GM18505 (cell line): ENCODE measurements around the gene KANSL2.
"Not testable (repeated sequence)": the region's sequence is repeated elsewhere in the genome, so short reads cannot be mapped to it uniquely, and the experiment has no call there.

Source experiments
- ATAC-seq: cut with Tn5 transposase; IDR thresholded peaks from one replicate; pipeline ENCODE4 v1.9.1; 2021; ENCODE audit not compliant: unreplicated experiment
- POLR2A ChIP-seq: IDR thresholded peaks from 4 replicates; pipeline ENCODE4 v1.6.1; 2011; ENCODE audit warnings: borderline replicate concordance; ENCODE audit not compliant: insufficient read depth, insufficient read length; ENCODE audit errors: extremely low read depth

The KANSL2 gene

GRCh38 chr12:48659863-48660262 is 22.2 kb downstream of the KANSL2 start:
- no peak for TF ChIP-seq POLR2A
- ATAC-seq: no peak

- no peak for ATAC-seq
Measured at GRCh38 chr12:48651681-48652080, 30.4 kb downstream of the KANSL2 start.

GRCh38 chr12:48645354-48645753 is 36.7 kb downstream of the KANSL2 start:
- ATAC-seq: not testable (repeated sequence)

More at GRCh38 chr12:48651681-48652080, 30.4 kb downstream of the KANSL2 start:
- no peak for TF ChIP-seq POLR2A

- TF ChIP-seq POLR2A: no peak
- ATAC-seq: no peak
Measured at GRCh38 chr12:48643011-48643410, 39.0 kb downstream of the KANSL2 start.

GRCh38 chr12:48641752-48642555 is 40.1 kb downstream of the KANSL2 start:
- ATAC-seq: not testable (repeated sequence)

GRCh38 chr12:48640854-48641253 is 41.2 kb downstream of the KANSL2 start:
- no peak for ATAC-seq
- TF ChIP-seq POLR2A: no peak

- ATAC-seq: no peak
- no peak for TF ChIP-seq POLR2A
Measured at GRCh38 chr12:48640428-48640827, 41.6 kb downstream of the KANSL2 start.

GRCh38 chr12:48631071-48631470 is 51.0 kb downstream of the KANSL2 start:
- TF ChIP-seq POLR2A: no peak
- no peak for ATAC-seq

- no peak for ATAC-seq
- TF ChIP-seq POLR2A: no peak
Measured at GRCh38 chr12:48630346-48630745, 51.7 kb downstream of the KANSL2 start.

GRCh38 chr12:48629541-48629940 is 52.5 kb downstream of the KANSL2 start:
- no peak for TF ChIP-seq POLR2A
- no peak for ATAC-seq

- ATAC-seq: no peak
- TF ChIP-seq POLR2A: no peak
Measured at GRCh38 chr12:48627556-48627955, 54.5 kb downstream of the KANSL2 start.

- not testable (repeated sequence) for ATAC-seq
Measured at GRCh38 chr12:48622997-48623396, 59.0 kb downstream of the KANSL2 start.

GRCh38 chr12:48618541-48618940 is 63.5 kb downstream of the KANSL2 start:
- ATAC-seq: no peak
- TF ChIP-seq POLR2A: no peak

- no peak for ATAC-seq
Measured at GRCh38 chr12:48615681-48616080, 66.4 kb downstream of the KANSL2 start.

GRCh38 chr12:48613321-48613720 is 68.7 kb downstream of the KANSL2 start:
- no peak for TF ChIP-seq POLR2A
- ATAC-seq: no peak

More at GRCh38 chr12:48615681-48616080, 66.4 kb downstream of the KANSL2 start:
- TF ChIP-seq POLR2A: no peak
